SW 1271 (cell line): ENCODE data around the gene CAMKMT.
A peak's percentile ranks its signal among the peaks of the same experiment; 100 is the strongest.

Experiments used
- DNase-seq, 2 experiments: peaks; one replicate each; lab custom pipeline; 2025; lab: John Stamatoyannopoulos, UW

Gene CAMKMT

DNA sequence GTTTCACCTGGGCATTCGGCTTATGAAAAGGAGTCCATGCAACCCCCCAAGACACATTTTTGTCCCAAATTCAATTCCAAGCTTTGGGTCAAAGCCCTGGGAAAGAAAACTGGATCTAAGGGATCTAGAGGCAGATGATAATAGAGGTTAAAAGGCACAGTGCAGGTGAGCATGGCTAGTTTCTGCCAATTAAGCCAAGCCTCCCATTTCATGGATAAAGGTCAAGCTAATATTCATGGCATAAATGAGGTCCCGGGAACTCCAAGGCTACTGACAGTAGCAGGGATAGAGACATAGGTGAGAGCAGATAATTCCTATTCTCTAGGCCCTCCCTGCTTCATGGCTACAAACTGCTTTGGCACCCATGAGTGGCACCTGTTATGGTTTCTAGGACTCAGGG is 83.1 kb downstream of the CAMKMT start:
- DNase-seq: no peak

DNA sequence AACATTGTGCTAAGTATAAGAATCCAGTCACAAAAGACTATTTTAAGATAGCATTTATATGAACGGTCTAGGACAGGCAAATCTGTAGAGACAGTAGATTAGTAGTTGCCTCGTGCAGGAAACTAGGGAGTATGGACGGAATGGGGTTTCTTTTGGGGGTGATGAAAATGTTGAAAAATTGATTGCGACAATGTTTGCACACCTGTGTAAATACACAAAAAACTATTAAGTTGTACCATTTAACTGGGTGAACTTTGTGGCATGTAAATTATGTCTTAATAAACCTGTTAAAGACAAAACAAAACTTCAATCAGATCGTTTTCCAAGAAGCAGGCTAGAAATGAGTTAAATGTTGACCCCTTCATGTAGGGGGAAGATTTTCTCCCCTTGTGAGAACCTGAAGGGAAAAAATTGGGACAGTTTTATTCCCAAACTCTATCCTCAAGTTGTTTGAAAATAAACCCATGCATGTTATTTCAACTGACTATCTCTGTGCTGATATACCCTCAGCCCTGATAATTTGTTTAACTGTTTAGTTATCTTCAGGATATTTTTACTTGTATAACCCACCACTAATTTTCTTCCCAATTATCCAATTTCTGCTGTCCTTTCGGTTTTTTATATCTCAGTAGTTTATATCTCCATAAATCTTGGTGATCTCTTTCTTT is 87.2 kb downstream of the CAMKMT start:
- no peak for DNase-seq

DNA sequence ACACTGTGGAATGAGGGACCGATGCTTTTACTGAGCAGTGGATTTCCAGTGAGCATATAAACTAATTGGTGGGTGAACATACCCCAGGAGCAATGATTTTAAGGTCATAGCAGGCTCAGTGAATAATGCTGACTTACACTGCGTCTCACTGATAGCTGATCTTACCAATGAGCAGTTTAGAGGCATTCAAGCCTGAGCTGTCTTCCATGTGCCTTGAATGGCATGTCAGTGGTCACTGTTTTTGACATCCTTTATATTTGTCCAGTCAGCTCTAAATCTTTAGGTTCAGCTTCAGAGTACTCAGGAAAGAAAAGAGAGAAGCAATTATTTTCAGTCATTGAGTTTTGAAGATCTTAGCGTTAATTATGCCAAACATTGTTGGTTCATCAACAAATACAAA is 88.3 kb downstream of the CAMKMT start:
- DNase-seq: no peak

DNA sequence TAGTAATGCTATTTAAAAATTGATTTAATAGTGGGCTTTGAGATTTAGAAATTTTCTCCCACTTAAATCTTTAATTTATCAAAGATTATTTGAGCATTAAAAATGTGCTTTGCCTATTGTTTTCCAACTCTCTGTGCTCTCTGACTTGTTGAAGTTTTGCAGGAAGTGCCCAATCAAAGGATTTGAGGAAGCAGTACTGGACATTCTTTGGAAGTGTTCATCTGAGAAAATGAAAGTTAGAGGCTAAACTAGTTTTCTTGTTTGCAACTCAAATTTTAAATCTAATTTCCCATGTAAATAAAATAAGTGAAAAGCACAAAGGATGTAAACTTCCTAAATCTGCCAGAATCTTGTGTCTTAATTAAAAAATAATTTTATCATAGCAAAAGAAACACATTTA is 89.1 kb downstream of the CAMKMT start:
- DNase-seq: no peak

DNA sequence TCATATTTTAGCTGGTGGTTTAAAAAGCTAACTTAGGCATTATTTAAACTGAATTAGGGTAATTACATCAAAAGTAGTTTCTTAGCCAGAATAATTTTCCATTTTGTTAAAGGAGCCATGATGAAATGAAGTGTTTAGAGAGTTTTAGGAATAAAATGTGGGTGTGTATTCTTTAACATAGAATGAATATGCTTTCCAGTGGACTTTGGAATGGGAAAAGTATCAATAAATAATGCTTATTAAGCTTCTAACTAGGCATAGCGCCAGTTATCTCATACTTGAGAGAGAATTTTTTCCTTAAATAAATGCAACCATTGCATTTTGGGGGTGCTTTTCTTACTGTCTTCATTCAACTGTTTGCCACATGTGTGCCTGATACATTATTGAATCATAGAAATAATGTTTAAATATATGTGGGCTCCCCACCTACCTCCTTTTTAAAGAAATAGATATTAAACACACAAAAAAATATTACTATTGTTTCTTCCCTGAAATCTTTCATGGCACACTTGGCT is 90.4 kb downstream of the CAMKMT start:
- no peak for DNase-seq

DNA sequence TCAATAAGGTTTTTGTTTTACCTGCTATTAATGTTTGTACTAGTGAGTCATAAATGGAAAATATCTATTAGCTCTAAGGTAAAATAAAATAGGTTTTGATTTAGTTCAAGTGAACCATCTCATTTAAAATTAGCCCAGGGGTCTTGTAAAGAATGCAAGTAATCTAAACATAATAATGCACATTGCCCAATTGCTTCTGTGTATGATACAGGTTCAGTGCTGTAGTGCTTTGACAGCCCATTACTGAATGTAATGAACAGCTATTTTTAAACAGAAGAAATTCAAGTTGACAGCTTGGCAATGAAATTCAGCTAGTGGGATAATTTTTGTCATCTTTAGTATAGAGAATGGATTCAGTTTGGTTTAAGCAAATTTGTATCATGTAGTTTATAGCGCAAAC is 91.5 kb downstream of the CAMKMT start:
- no peak for DNase-seq

DNA sequence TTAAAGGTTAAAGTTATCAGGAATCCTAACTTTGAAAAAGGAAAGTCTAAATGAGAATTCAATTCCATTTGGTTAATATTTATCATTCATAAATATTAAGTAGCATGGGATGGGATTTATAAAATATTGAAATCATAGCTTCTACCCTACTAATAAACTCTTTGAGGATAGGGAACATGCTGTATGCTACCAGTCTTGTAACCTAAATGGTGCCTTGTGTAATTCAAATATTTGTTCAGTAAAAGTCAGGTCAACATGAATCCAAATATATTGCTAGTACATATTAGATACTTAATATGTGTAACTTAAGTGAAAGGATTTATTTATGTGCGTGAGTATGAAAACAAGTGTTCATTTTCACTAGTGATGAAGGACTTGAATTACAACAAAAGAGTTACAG is 94.1 kb downstream of the CAMKMT start:
- DNase-seq: no peak

DNA sequence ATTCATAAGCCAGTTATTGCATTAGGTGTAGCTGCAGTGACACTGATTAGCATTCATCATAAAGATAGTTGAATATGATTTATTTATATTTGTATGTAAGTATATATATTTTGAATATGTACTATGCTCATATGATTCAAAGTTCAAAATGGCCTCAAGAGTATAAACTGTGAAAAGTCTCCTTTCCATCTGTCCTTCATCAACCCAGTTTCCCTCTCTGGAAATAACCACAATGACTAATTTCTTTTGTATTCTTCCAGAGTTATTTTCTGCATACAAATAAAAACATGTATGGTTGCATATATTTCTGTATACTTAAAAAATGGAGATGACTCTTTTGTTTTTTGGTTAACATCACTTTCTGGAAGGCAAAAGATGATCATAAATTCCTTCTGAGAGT is 95.2 kb downstream of the CAMKMT start:
- no peak for DNase-seq

DNA sequence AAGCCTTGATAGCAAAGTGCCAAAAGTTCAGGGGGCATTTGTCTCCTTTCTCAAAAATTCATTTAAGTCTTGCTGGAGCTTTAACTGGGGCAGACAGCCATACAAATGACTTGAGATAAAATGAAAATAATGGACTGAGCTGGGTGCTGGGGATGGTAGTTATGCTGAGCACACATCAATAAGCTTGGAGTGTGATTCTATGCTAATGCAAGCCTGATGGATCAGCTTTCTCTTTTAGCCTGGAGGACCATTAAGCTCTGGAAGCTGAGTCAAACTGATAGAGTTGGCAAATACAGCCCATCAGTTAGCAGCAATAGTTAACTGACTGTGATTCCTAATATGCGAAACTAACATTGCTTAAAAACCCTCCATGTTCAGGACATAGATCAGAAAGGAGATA is 98.0 kb downstream of the CAMKMT start:
- DNase-seq: no peak

DNA sequence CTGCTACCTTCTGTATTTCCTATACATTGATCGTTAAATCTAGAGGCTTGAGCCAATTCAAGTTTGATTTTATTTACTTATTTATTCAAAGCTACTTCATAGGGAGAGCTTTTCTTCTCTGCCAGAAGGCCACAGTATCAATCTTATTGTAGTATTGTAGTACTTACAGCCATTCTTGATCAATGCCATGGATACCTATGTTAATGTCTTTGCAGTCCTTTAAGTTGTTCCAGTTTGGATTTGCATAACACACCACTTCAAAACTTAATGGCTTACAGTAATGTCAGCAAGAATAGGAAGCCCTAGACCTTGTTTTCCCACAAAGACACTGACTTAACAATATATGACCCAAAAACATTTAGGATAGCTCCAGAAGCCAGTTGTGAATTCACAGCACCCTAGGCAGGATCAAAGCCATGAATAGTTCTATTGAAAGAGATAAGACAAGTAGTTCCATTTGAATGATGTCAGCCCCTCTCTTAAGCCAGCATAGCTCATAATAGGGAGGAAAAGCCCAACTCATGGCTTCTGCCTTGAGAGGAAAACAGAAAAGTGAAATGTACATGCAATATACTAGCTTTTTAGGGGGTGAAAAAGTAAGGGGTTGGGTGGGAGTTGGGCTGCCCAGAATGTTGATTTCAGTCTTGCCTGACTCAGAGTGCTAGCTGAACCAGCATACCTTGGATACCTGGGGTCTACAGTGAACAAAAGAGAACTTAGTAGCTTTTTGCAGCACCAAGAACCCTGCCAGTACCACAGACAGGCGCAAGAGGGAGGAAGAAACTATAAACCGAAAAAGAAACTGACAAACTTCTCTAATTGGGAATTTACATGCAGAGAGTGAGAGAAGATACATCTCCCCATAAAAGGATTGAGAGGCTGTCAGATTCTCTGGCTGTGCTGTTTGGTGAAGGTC is 101.4 kb downstream of the CAMKMT start:
- DNase-seq: no peak

DNA sequence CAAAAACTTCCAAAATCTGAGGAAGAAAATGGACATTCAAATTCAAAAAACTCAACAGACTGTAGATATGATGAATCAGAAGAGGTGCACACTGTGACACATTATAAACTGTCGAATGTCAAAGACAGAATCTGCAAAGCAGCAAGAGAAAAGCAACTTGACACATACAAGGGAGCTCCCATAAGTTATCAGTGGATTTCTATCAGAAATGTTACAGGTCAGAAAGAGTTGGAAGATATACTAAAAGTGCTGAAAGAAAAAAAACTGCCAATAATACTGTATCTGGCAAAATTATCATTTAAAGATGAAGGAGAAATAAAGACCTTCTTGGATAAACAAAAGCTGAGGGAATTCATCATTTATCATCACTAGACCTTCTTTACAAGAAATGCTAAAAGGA is 102.7 kb downstream of the CAMKMT start:
- DNase-seq: no peak

DNA sequence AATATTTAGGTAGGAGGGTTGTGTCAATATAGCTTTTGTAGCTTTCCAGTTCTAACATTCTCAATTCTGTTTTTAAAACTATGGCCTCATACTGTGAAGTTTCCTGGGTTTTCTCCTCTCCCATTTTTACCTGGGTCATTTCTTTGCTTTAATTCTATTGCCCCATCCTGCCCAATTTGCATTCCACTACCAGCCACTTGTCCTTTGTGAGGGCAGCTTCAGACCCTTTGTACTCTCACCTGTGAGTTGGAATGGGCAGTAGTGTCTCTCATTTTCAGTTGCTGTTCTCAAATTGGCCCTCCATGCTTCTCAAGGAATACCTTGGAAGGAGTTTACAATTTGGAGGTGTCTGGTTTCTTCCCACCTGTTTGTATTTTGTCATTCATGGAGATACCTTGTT is 108.4 kb downstream of the CAMKMT start:
- no peak for DNase-seq

DNA sequence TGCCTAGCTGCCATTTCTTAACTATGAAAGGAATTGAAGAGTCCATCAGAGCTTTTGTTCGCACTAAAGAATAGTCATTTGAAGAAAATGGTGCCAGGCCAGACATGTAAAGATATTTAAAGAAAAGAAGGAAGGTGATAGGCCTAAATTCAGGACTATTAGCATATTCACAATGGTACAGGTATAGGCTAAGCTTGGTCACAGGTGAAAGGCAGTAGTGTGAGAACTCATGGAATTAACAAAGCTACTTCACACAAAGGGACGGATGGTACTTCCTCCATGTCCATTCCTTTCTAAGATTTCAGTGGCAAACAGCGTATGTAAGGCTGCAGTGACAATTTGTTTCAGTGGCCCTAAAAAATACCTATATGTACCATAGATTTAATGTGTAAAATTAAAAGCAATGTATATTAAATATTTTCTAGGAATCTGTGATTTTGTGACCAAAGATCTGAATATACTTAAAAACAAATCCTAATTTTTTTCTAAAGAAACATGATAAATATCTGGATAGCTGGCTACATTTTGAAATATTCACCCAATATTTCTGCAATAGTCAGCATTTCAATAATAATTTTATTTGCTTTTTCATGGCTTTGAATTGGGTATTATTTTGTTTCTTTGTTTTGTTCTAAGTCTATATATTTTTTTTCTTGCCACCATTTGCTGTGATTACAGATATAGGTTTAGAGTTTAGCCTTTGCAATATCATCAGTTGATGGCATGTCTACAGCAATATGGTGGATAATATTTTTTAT is 116.1 kb downstream of the CAMKMT start:
- no peak for DNase-seq

DNA sequence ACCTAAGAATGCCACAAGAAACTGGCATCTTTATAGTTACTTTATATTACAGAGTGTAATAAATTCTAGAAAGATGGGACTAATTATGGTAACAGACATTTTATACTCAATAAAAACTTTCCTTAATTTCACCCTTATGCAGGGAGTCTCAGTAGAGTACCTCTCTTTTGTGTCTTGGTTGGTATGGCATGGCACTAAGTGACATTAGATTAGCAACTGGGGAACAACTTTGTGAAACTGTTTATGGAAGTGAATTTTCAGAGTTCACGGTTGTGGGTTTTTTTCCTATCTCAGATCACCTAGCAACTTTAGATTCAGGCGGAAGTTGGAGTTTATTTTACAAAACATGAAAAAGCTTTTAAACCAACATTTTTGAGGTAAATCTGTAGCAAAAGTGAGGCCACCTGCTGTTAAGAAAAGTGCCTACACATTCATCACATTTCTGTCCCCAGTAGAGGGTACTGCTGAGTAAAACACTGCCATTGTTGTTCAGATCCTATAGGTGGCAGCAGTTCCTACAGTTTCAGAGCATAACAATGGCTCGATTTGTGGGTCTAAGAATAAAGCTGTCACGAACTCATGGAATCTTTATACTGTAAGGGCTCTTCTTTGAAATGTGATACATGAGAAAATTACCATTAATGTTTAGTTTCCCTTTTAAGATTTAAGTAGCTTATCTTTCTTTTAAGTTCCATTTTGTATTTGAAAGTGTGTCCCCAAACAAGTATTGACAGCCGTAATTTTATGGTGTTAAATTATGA is 117.6 kb downstream of the CAMKMT start:
- DNase-seq: peak; percentile 60 to 94

DNA sequence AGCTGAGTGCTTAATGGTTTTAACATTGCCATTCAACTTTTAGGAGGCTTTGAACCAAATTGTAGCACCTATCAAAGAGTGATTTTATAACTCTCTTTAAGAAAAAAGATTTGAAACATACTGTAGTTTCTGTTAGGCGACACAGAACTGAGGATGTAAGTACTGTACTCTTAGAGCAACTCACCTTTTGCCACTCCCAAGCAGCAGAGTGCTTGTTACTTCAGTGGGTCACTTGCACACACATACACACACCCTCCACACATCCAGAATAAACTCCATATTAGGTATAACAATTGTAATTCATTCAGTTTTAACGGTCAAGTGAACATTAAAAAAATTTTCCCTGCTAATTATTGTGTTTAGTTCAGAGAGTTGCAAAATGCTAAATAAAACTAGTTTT is 118.3 kb downstream of the CAMKMT start:
- DNase-seq: no peak

DNA sequence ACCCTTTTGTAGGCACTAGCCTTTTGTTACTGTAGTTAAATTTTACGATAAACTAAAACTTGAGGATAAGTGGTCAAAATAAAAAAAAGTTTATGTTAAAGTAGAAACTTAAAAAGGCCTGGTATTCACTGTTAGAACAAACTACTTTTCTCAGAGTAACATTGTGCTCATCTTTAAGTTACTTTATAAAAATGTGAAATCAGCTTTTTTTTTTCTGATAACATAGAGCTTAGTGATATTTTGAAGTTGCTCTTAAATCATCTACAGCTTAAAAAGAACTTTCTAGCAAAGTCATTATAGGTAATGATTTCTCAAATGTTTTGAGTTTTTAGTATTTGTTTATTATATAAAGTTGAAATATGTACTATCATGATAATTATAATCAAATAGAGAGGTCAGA is 125.3 kb downstream of the CAMKMT start:
- DNase-seq: no peak

DNA sequence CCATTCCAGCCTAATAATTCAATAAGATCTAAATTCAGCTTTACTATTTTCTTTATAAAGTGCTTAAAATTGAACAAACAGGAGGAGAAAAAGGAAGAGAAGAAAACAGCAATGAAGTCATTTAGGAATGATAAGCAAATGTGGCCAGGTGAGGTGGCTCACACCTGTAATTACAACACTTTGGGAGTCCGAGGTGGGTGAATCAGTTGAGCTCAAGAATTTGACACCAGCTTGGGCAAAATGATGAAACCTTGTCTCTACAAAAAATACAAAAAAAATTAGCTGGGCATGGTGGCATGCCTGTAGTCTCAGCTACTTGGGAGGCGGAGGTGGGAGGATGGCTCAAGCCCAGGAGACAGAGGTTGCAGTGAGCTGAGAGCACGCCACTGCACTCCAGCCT is 129.0 kb downstream of the CAMKMT start:
- no peak for DNase-seq

DNA sequence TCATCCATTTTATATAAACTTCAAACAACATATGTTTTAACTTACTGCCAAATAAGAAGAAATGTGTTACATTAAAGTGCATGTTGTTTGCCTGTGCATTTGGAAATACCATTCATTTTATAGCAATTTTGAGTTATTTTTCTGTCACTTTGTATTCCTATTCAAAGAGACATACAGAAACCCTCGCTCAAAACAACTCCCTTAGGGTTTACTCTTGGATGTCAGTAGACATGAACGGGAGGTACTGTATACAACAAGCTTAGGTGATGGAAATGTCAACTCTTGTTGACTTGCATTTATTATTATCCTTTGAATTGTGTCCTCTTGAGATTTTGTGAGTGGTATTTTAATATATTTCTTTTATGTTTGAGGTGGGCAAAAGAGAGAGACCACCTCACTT is 132.3 kb downstream of the CAMKMT start:
- DNase-seq: no peak

DNA sequence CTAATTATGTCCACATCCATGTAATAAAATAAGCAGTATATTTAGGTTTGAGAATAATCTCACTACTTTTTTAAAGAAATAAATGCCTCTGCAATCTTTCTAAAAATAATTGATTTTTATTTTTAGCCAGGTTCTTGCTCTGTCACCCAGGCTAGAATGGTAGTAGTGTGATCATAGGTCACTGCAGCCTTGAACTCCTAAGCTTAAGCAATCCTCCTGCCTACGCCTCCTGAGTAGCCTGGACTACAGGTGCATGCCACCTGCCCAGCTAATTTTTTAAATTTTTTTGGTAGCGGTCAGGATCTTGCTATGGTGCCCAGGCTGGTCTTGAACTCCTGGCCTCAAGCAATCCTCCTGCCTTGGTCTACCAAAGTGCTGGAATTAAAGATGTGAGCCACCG is 133.3 kb downstream of the CAMKMT start:
- no peak for DNase-seq

DNA sequence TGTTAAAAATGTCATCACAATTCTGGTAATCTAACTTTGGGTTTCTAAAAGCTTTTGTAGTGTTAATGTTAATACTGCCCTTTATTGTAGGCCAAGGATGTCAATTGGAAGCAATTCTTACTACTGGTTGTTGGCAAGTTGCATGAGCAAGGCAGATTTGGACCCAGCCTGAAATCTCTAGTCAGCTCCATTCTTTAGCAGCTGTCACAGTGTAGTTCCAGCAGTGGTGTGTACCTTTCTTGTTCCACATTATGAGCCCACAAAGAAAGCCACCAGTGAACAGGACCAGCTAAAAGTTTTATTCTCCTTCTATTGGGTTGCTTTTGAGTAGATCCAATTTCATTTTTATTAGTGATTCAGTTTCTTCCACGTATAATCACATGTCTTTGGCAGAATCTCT is 133.8 kb downstream of the CAMKMT start:
- DNase-seq: no peak

DNA sequence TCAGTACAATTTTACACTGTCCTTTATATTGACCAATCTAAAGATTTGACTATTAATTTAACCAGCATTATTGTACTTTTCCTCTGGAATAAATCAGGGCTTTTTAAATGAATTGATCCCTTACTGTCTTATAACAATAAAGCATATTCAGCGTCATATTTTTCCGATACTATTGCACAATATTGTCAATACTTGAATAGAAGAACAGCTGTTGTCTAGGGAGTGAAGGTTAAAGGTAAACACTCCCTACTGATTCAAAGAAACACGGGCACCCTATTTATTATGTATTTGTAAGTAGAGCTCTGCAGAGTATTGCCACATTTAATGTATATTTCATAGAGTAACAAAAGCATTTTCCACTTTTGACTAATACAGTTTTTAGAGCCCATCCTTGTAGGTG is 134.4 kb downstream of the CAMKMT start:
- no peak for DNase-seq

DNA sequence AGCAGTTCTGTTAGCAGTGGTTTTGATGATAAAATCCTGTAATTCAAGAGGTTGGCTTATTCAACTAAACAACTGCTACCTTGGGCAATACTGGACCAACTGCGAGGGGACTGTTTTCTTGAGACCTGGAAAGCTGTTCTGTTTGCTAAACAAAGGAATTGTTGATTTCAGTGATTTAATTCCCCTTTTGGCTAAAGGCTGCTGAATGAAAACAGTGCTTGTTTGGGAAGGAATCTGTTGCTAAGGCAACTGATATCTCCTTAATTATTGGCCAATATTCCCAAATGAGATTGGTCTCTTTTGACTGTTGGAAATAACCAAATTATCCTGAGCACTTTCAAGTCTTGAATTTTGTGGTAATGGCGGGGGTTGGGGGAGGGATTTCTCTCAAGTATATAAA is 136.8 kb downstream of the CAMKMT start:
- no peak for DNase-seq
